Peyer's patch (tissue), 4 donors: ENCODE results near the gene NFE2L3.

Experiments used
- CTCF ChIP-seq, 6 experiments: fragments of 450-650 bp in 4 of 6; fragments of 200-600 bp in 2 of 6; sonication (generic) in 1 of 6; IDR thresholded peaks; one replicate each; pipeline ENCODE4 v1.5.1; 2017 to 2019; ENCODE audit warnings: antibody characterized with exemption in 6 of 6, mild to moderate bottlenecking in 3 of 6, moderate library complexity in 1 of 6
- POLR2A ChIP-seq, 2 donors: fragments of 450-650 bp; IDR thresholded peaks; one replicate each; pipeline ENCODE4 v1.5.1; 2017; ENCODE audit warnings: antibody characterized with exemption in 2 of 2, mild to moderate bottlenecking in 2 of 2, moderate library complexity in 2 of 2

GRCh38 chr7:26233902-26234511, 82.0 kb downstream of the NFE2L3 start:
- TF ChIP-seq CTCF (IDR thresholded peaks at IDR 0.05) (no peak), POLR2A (IDR thresholded peaks at IDR 0.05) (no peak)
